ENCODE results near the gene PAEP.

DNA sequence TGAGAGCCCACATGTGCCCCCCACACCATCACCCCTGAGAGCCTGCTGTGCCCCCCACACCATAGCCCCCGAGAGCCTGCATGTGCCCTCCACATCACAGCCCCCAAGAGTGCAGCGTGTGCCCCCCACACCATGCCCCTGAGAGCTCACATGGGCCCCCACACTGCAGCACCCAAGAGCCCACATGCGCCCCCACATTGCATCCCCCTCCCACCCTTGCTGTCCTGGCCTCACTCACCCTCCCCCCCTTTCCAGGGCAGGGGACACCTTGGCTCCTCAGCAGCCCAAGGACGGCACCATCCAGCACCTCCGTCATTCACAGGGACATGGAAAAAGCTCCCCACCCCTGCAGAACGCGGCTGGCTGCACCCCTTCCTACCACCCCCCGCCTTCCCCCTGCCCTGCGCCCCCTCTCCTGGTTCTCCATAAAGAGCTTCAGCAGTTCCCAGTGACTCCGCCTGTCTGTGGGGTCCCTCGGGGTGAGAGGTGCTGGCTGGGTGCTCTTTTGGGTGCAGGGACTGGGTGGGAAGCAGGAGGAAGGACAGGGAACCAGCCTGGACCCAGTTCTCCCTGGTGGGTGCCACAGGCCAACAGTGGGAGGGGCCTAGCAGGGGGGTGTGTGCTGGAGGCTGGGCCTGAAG lies 35.3 kb upstream of the PAEP start:
- TF ChIP-seq, protein P1, sequence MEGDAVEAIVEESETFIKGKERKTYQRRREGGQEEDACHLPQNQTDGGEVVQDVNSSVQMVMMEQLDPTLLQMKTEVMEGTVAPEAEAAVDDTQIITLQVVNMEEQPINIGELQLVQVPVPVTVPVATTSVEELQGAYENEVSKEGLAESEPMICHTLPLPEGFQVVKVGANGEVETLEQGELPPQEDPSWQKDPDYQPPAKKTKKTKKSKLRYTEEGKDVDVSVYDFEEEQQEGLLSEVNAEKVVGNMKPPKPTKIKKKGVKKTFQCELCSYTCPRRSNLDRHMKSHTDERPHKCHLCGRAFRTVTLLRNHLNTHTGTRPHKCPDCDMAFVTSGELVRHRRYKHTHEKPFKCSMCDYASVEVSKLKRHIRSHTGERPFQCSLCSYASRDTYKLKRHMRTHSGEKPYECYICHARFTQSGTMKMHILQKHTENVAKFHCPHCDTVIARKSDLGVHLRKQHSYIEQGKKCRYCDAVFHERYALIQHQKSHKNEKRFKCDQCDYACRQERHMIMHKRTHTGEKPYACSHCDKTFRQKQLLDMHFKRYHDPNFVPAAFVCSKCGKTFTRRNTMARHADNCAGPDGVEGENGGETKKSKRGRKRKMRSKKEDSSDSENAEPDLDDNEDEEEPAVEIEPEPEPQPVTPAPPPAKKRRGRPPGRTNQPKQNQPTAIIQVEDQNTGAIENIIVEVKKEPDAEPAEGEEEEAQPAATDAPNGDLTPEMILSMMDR (IDR thresholded peaks at IDR 0.05), result no peak
- no peak for TF ChIP-seq POLR2A (IDR thresholded peaks at IDR 0.05)
- TF ChIP-seq EP300 (IDR thresholded peaks at IDR 0.05), result no peak
